Measurements from ENCODE around the gene NEUROG1. TPM values are rescaled to one million over a fixed set of nuclear protein-coding genes. Genes with fewer than 3 reads are reported as not detected.

Gene NEUROG1
- polyA plus RNA-seq, 3 donors: not detected

DNA sequence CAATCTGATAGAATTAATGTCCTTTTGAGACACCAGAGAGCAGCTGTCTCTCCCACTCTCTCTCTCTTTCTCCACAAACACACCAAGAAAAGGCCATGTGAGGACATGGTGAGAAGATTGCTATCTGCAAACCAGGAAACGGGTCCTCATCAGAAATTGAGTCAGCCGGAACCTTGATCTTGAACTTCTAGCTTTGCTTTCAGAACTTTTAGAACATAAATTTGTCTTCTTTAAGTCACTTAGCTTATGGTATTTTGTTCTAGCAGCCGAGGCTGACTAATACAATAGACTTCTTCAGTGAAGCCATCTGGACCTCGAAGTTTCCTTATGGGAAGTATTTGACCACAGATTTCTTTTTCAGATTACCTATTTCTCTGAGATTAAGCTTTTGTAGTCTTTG, 18.1 kb downstream of the NEUROG1 start:
- no peak overlapping the region for H3K27ac Mint-ChIP-seq
- peaks cover 3 to 30% (median 27%) of the 10 kb centered on the region in 7 donors for H3K9me3 Mint-ChIP-seq

DNA sequence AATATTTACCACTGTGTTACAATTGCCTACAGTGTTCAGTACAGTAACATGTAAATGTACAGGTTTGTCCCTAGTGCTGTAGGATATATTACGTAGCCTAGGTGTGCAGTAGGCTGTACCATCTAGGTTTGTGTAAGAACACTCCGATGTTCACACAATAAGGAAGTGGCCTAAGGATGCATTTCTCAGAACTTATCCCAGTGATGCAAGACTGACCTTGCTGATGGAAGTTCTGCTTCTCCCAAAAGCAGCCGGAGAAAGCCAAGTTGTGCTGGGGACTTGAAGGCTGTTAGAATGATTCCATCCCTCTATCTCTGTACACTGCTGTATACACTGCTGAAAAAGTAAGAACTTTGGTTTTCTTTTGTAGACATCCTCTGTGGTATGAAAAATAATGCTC, 21.6 kb downstream of the NEUROG1 start:
- intact Hi-C loops (cut with micrococcal nuclease): no loop called here
- Histone ChIP-seq H3K9ac (ENCODE audit: insufficient read depth, low read length, poor library complexity, severe bottlenecking) (no peak overlapping the region), H3K27ac (ENCODE audit: low read depth in 1 of 2, low read length in 2 of 2) (no peak overlapping the region), H3K36me3 (replicated peaks in 1 of 2; ENCODE audit: control insufficient read depth in 1 of 2, insufficient read depth in 2 of 2, low read length in 2 of 2) (no peaks in the 10 kb centered on the region), H3K27me3 (ENCODE audit: control insufficient read depth in 2 of 2, insufficient read depth in 2 of 2, low read length in 2 of 2) (peaks cover 35 to 50% of the 10 kb centered on the region in 2 donors), H4K20me1 (ENCODE audit: insufficient read depth, low read length) (no peaks in the 10 kb centered on the region), H3K4me2 (replicated peaks; ENCODE audit: extremely low read depth, low read length, poor library complexity, severe bottlenecking) (no peak overlapping the region), H2AFZ (ENCODE audit: insufficient read depth, low read depth, low read length, poor library complexity, severe bottlenecking) (no peak overlapping the region), H3K4me1 (ENCODE audit: control insufficient read depth in 1 of 2, insufficient read depth in 2 of 2, low read length in 2 of 2) (no peaks in the 10 kb centered on the region), H3K9me3 (replicated peaks in 1 of 2; ENCODE audit: control insufficient read depth in 1 of 2, insufficient read depth in 1 of 2, low read length in 2 of 2) (peaks cover 0 to 4% of the 10 kb centered on the region in 2 donors), H3K79me2 (ENCODE audit: insufficient read depth, low read length) (no peaks in the 10 kb centered on the region), H3K4me3 (replicated peaks in 1 of 3; ENCODE audit: low read depth in 2 of 3, low read length in 3 of 3) (no peak overlapping the region)
- H3K27me3 Mint-ChIP-seq (ENCODE audit: low read depth in 3 of 3): peaks cover 36 to 60% (median 40%) of the 10 kb centered on the region in 3 donors
- H3K4me1 Mint-ChIP-seq: no peaks in the 10 kb centered on the region
- DNase-seq: no peak
- TF ChIP-seq, protein P1, sequence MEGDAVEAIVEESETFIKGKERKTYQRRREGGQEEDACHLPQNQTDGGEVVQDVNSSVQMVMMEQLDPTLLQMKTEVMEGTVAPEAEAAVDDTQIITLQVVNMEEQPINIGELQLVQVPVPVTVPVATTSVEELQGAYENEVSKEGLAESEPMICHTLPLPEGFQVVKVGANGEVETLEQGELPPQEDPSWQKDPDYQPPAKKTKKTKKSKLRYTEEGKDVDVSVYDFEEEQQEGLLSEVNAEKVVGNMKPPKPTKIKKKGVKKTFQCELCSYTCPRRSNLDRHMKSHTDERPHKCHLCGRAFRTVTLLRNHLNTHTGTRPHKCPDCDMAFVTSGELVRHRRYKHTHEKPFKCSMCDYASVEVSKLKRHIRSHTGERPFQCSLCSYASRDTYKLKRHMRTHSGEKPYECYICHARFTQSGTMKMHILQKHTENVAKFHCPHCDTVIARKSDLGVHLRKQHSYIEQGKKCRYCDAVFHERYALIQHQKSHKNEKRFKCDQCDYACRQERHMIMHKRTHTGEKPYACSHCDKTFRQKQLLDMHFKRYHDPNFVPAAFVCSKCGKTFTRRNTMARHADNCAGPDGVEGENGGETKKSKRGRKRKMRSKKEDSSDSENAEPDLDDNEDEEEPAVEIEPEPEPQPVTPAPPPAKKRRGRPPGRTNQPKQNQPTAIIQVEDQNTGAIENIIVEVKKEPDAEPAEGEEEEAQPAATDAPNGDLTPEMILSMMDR (IDR thresholded peaks at IDR 0.05): no peak
- H3K27ac Mint-ChIP-seq: no peak overlapping the region
- no peak overlapping the region for H3K4me3 Mint-ChIP-seq
- no CpG with 5 or more reads among the region's 3 CpGs for WGBS (ENCODE audit: insufficient coverage)
- H3K9me3 Mint-ChIP-seq: peaks cover 0 to 13% (median 10%) of the 10 kb centered on the region in 7 donors
- no peaks in the 10 kb centered on the region for H3K36me3 Mint-ChIP-seq

More for the DNA sequence above, 18.1 kb downstream of the NEUROG1 start:
- intact Hi-C loops (cut with micrococcal nuclease): no loop called here
- H4K20me1 ChIP-seq (ENCODE audit: insufficient read depth, low read length): no peaks in the 10 kb centered on the region
- no peaks in the 10 kb centered on the region for H3K36me3 Mint-ChIP-seq
- no peak overlapping the region for H2AFZ ChIP-seq (ENCODE audit: insufficient read depth, low read depth, low read length, poor library complexity, severe bottlenecking)
- H3K27me3 Mint-ChIP-seq (ENCODE audit: low read depth in 3 of 3): peaks cover 19 to 63% (median 33%) of the 10 kb centered on the region in 3 donors
- H3K79me2 ChIP-seq (ENCODE audit: insufficient read depth, low read length): no peaks in the 10 kb centered on the region
- no peak overlapping the region for H3K4me3 Mint-ChIP-seq
- H3K27ac ChIP-seq (ENCODE audit: low read depth in 1 of 2, low read length in 2 of 2): no peak overlapping the region
- no peak overlapping the region for H3K4me2 ChIP-seq (replicated peaks; ENCODE audit: extremely low read depth, low read length, poor library complexity, severe bottlenecking)
- DNase-seq: no peak
- H3K9me3 ChIP-seq (replicated peaks in 1 of 2; ENCODE audit: control insufficient read depth in 1 of 2, insufficient read depth in 1 of 2, low read length in 2 of 2): peaks cover 4 to 7% of the 10 kb centered on the region in 2 donors
- H3K4me1 Mint-ChIP-seq: no peaks in the 10 kb centered on the region
- 90% methylated on average over 2 of the region's 4 CpGs for WGBS (ENCODE audit: insufficient coverage)
- peaks cover 23 to 42% of the 10 kb centered on the region in 2 donors for H3K27me3 ChIP-seq (ENCODE audit: control insufficient read depth in 2 of 2, insufficient read depth in 2 of 2, low read length in 2 of 2)
- no peaks in the 10 kb centered on the region for H3K36me3 ChIP-seq (replicated peaks in 1 of 2; ENCODE audit: control insufficient read depth in 1 of 2, insufficient read depth in 2 of 2, low read length in 2 of 2)
- no peaks in the 10 kb centered on the region for H3K4me1 ChIP-seq (ENCODE audit: control insufficient read depth in 1 of 2, insufficient read depth in 2 of 2, low read length in 2 of 2)
- H3K4me3 ChIP-seq (replicated peaks in 1 of 3; ENCODE audit: low read depth in 2 of 3, low read length in 3 of 3): no peak overlapping the region
- no peak overlapping the region for H3K9ac ChIP-seq (ENCODE audit: insufficient read depth, low read length, poor library complexity, severe bottlenecking)
- TF ChIP-seq, protein P1 (IDR thresholded peaks at IDR 0.05): no peak
